CD4-positive, CD25-positive, alpha-beta regulatory T cell (primary cell): ENCODE measurements around the gene TULP4. TPM values are rescaled to one million over a fixed set of nuclear protein-coding genes. Genes with fewer than 3 reads are reported as not detected.
"Not testable (repeated sequence)": the region's sequence is repeated elsewhere in the genome, so short reads cannot be mapped to it uniquely, and the experiment has no call there.

Experiments used
- ATAC-seq, 2 donors: fragments of 150-1000 bp; cut with Tn5 transposase; one replicate each; pipeline ENCODE4 v1.10.0; 2021; ENCODE audit warnings: low read depth in 2 of 2, moderate number of reproducible peaks in 2 of 2, moderate library complexity in 1 of 2
- DNase-seq, 3 donors: peaks; one replicate each; pipeline versions ENCODE4 v3.0.0 to v3.0.0-alpha.2; 2012 to 2022; ENCODE audit warnings: mixed read lengths in 1 of 3
- H3K27ac ChIP-seq: one replicate; pipeline ENCODE4 v1.7.0; 2013; ENCODE audit warnings: mild to moderate bottlenecking, low read length; ENCODE audit not compliant: insufficient read depth, poor library complexity, severe bottlenecking
- H3K27me3 ChIP-seq: one replicate; pipeline ENCODE4 v1.7.0; 2013; ENCODE audit warnings: low read length; ENCODE audit not compliant: control insufficient read depth, insufficient read depth
- H3K36me3 ChIP-seq: one replicate; pipeline ENCODE4 v1.7.0; 2013; ENCODE audit warnings: mild to moderate bottlenecking, low read length, moderate library complexity; ENCODE audit not compliant: control insufficient read depth, insufficient read depth
- H3K4me1 ChIP-seq: 2 replicates; pipeline ENCODE4 v1.7.0; 2013; ENCODE audit warnings: mild to moderate bottlenecking, low read length; ENCODE audit not compliant: insufficient read depth, control insufficient read depth, poor library complexity, severe bottlenecking
- H3K4me3 ChIP-seq: one replicate; pipeline ENCODE4 v1.7.0; 2013; ENCODE audit warnings: low read depth, mild to moderate bottlenecking, low read length, moderate library complexity
- H3K9me3 ChIP-seq, 2 experiments: 1 replicate in 1 of 2; 2 replicates in 1 of 2; pipeline ENCODE4 v1.7.0; 2013; ENCODE audit warnings: low read length in 2 of 2, mild to moderate bottlenecking in 1 of 2, moderate library complexity in 1 of 2; ENCODE audit not compliant: control insufficient read depth in 2 of 2
- H3K27ac Mint-ChIP-seq, 3 donors: one replicate each; pipeline ENCODE4 v1.8.0; 2020 to 2022; ENCODE audit warnings: mild to moderate bottlenecking in 3 of 3, mixed read lengths in 3 of 3, moderate library complexity in 2 of 3
- H3K27me3 Mint-ChIP-seq: one replicate; pipeline ENCODE4 v1.8.0; 2022; ENCODE audit warnings: mild to moderate bottlenecking, mixed read lengths
- H3K36me3 Mint-ChIP-seq: one replicate; pipeline ENCODE4 v1.8.0; 2020; ENCODE audit warnings: mixed read lengths
- H3K4me1 Mint-ChIP-seq, 4 donors: one replicate each; pipeline ENCODE4 v1.8.0; 2020 to 2022; ENCODE audit warnings: mixed read lengths in 4 of 4, mild to moderate bottlenecking in 1 of 4
- H3K4me3 Mint-ChIP-seq, 4 donors: one replicate each; pipeline ENCODE4 v1.8.0; 2020 to 2022; ENCODE audit warnings: mild to moderate bottlenecking in 4 of 4, mixed read lengths in 4 of 4, moderate library complexity in 3 of 4
- H3K9me3 Mint-ChIP-seq, 7 donors: one replicate each; pipeline ENCODE4 v1.8.0; 2020 to 2022; ENCODE audit warnings: mixed read lengths in 7 of 7, mild to moderate bottlenecking in 3 of 7, moderate library complexity in 2 of 7
- polyA plus RNA-seq, 4 donors: library from polyadenylated mRNA; unstranded; fragments of 300-500 nt; fragmentation: Illumina TruSeq; gene quantifications; one replicate each; pipeline ENCODE4 v1.2.3, GENCODE V29; 2021
- total RNA-seq: library from RNA; stranded (reverse); gene quantifications from one replicate; pipeline ENCODE4 v1.2.3, GENCODE V29; 2022

The TULP4 gene
- total and polyA plus RNA-seq, 5 donors from 2014 or later = 43.3 to 158 (median 56.0) TPM

DNA sequence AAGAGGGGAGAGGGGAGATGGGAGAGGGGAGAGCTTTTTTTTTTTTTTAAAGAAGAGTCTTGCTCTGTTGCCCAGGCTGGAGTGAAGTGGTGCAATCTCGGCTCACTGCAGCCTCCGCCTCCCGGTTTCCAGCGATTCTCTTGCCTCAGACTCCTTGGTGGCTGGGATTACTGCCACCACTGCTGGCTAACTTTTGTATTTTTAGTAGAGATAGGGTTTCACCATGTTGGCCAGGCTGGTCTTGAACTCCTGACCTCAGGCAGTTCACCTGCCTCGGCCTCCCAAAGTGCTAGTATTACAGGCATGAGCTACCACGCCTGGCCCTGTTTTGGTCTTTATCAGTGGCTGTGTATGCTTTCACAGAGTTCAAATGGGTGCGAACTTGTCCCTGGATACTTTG lies 38.5 kb downstream of the TULP4 start:
- H3K4me1 ChIP-seq, H3K9me3 ChIP-seq, H3K9me3 Mint-ChIP-seq, DNase-seq, H3K27ac Mint-ChIP-seq, H3K27me3 Mint-ChIP-seq, H3K27ac ChIP-seq, H3K4me3 ChIP-seq, ATAC-seq, H3K27me3 ChIP-seq, H3K36me3 ChIP-seq: not testable (repeated sequence)
- H3K4me1 Mint-ChIP-seq = peaks cover 8 to 33% (median 23%) of the 10 kb centered on the region in 4 donors
- H3K4me3 Mint-ChIP-seq = peak overlapping the region in 1 of 4 donors; percentile 63
- peaks cover 20% of the 10 kb centered on the region for H3K36me3 Mint-ChIP-seq

- H3K36me3 ChIP-seq = no peaks in the 10 kb centered on the region
- Mint-ChIP-seq H3K36me3 (peaks cover 3% of the 10 kb centered on the region), H3K4me3 (no peak overlapping the region), H3K9me3 (peaks cover 0 to 2% (median 0%) of the 10 kb centered on the region in 7 donors), H3K4me1 (peaks cover 33 to 57% (median 39%) of the 10 kb centered on the region in 4 donors), H3K27ac (no peak overlapping the region), H3K27me3 (no peaks in the 10 kb centered on the region)
- peaks cover 24% of the 10 kb centered on the region for H3K4me1 ChIP-seq
- no peaks in the 10 kb centered on the region for H3K27me3 ChIP-seq
- DNase-seq (no peak), ATAC-seq (no peak)
- H3K27ac ChIP-seq = no peak overlapping the region
- no peaks in the 10 kb centered on the region for H3K9me3 ChIP-seq
- H3K4me3 ChIP-seq = no peak overlapping the region
Measured at GRCh38 chr6:158353883-158354877, 41.9 kb downstream of the TULP4 start.

DNA sequence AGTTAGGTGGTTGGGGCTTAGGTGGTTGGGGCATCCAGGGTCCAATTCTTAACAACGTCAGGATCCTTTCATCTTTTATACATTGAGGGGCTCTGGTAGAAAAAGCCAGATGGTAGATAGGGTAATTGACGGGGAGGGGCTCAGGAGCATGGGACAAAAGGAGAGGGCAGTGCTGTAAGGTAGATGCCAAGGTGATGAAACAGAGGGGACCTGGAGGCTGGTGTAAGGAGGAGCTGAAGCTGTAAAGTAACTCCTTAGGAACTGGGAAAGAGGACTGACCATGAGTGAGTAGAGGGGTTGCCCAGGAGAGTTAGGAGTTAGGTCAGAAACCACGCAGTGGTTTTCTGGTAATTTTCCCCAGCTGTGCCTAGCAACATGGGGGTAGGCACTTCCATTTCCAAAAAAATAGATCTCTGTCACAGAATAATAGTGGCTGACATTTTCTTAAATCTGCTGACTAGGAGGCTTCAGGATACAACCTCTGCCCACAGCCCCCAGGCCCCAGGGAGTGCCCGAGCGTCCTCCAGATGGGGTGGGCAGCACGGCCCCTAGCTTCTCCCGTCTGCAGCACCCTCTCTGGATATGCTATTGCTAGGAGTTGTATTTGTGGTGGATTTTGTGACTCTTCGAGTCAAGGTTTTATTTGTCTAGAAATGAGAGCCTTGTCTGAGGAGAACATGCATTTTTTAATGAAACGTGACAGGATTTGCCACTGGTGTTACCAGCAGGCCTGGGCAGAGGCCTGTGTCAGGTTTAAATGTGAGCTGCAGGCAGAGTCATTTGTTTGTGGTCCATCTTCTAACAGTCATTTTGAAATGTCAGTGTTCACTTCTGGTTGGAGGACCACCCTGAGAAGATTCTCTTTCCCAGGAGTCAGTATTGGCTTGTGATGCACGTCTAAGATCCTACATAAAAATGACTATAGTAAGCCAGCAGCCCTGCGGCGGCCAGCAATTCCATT lies 44.6 kb downstream of the TULP4 start:
- ATAC-seq (no peak), DNase-seq (no peak)
- Histone ChIP-seq H3K4me3 (no peak overlapping the region), H3K4me1 (peaks cover 26% of the 10 kb centered on the region), H3K27me3 (no peaks in the 10 kb centered on the region), H3K9me3 (no peaks in the 10 kb centered on the region), H3K27ac (no peak overlapping the region), H3K36me3 (no peaks in the 10 kb centered on the region)
- H3K9me3 Mint-ChIP-seq = no peaks in the 10 kb centered on the region
- no peaks in the 10 kb centered on the region for H3K27me3 Mint-ChIP-seq
- H3K27ac Mint-ChIP-seq = peak overlapping the region in 2 of 3 donors; percentile 69 to 75
- H3K4me1 Mint-ChIP-seq = peaks cover 46 to 74% (median 50%) of the 10 kb centered on the region in 4 donors
- peak overlapping the region in 2 of 4 donors; percentile 6 to 12 for H3K4me3 Mint-ChIP-seq
- H3K36me3 Mint-ChIP-seq = no peaks in the 10 kb centered on the region

- H3K36me3 Mint-ChIP-seq = no peaks in the 10 kb centered on the region
- H3K4me1 Mint-ChIP-seq = peaks cover 46 to 74% (median 54%) of the 10 kb centered on the region in 4 donors
- Histone ChIP-seq H3K4me1 (peaks cover 26% of the 10 kb centered on the region), H3K4me3 (peak overlapping the region; percentile 49), H3K36me3 (no peaks in the 10 kb centered on the region), H3K9me3 (no peaks in the 10 kb centered on the region), H3K27ac (no peak overlapping the region), H3K27me3 (no peaks in the 10 kb centered on the region)
- ATAC-seq (peak; percentile 34 to 44), DNase-seq (peak in 1 of 3 donors; percentile 38)
- peak overlapping the region; percentile 66 to 92 (median 69) for H3K27ac Mint-ChIP-seq
- H3K27me3 Mint-ChIP-seq = no peaks in the 10 kb centered on the region
- no peaks in the 10 kb centered on the region for H3K9me3 Mint-ChIP-seq
- peak overlapping the region in 3 of 4 donors; percentile 12 to 61 (median 29) for H3K4me3 Mint-ChIP-seq
Measured at GRCh38 chr6:158357570-158358216, 45.4 kb downstream of the TULP4 start.

DNA sequence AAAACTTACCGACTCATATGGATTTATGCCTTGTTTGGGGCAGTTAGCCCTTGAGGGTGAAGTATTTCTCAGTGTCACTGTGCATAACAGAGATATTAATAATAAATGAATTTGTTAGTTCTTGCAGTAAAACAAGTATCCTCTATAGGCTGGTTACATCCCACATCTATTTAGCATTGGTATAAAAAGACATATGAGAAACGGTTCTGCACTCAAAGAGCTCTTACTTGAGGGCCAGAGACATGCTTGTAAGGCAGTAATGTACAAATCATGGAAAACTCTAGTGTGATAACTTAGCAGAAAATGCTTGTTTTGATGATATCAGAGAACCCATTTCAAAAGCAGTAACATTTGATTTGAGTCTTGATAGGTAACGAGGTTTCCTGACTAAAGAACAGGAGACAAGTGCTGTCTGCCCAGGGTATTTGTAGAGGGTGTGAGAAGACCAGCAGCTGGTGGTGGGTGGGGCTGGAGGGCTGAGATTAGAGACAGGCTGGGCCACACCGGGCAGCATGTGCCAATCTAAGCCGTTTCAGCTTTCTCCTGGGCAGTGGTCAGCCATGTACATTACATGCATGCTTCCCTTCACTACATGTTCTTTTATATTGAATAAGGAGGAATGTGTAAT lies 46.3 kb downstream of the TULP4 start:
- Mint-ChIP-seq H3K9me3 (no peaks in the 10 kb centered on the region), H3K4me3 (peak overlapping the region in 1 of 4 donors; percentile 22), H3K4me1 (peaks cover 46 to 74% (median 57%) of the 10 kb centered on the region in 4 donors), H3K27me3 (no peaks in the 10 kb centered on the region), H3K27ac (peak overlapping the region in 2 of 3 donors; percentile 15 to 69), H3K36me3 (peaks cover 4% of the 10 kb centered on the region)
- H3K36me3 ChIP-seq = no peaks in the 10 kb centered on the region
- no peaks in the 10 kb centered on the region for H3K9me3 ChIP-seq
- peaks cover 26% of the 10 kb centered on the region for H3K4me1 ChIP-seq
- peak in 1 of 3 donors; percentile 29 for DNase-seq
- H3K27ac ChIP-seq = peak overlapping the region; percentile 31
- peak overlapping the region; percentile 49 for H3K4me3 ChIP-seq
- no peak for ATAC-seq
- no peaks in the 10 kb centered on the region for H3K27me3 ChIP-seq

DNA sequence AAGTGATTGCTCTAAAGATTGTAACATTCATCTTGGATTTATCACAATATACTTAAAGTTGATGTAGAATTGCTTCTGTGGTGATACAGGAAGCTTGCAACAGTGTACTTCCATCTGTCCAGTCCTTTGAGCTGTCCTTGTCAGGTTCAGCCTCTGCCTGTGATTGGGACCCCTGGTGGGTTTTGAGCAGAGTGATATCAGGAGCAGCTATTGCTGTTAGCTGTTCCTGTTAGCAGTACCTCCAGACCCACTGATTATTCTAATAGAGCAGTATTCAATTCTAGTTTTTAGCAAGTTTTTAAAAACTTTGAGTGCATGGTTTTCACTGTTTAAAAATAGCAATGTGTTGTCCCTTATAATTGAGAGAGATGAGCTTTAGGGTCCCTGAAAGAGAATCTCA lies 48.8 kb downstream of the TULP4 start:
- Mint-ChIP-seq H3K9me3 (no peaks in the 10 kb centered on the region), H3K4me3 (no peak overlapping the region), H3K27ac (no peak overlapping the region), H3K4me1 (peaks cover 33 to 61% (median 51%) of the 10 kb centered on the region in 4 donors), H3K27me3 (no peaks in the 10 kb centered on the region), H3K36me3 (peaks cover 12% of the 10 kb centered on the region)
- ATAC-seq = no peak
- H3K9me3 ChIP-seq = no peaks in the 10 kb centered on the region
- H3K4me3 ChIP-seq = no peak overlapping the region
- no peaks in the 10 kb centered on the region for H3K27me3 ChIP-seq
- H3K27ac ChIP-seq = no peak overlapping the region
- no peaks in the 10 kb centered on the region for H3K36me3 ChIP-seq
- peaks cover 26% of the 10 kb centered on the region for H3K4me1 ChIP-seq
- DNase-seq = no peak
